ENCODE results near the gene LRP10.

DNA sequence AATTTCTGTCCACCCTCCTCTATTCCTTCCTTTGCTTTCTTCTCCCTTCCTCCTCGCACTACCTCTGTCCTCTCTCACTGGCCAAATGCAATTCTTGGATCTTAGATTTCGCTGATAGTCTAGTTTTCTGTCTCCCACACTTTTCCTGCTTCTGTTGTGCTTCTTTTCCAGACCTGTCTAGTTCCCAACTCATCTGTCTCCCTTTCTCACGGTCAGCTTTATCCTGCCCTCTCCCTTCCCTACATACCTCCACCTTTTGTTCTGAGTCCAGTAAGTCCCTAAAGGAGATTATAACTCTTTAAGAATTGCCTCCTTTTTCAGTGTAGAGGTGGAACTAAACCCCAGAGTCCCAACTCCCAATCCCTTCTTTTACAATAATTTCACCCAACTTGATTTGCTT lies 36.0 kb upstream of the LRP10 start:
- TF ChIP-seq GATA2 (IDR thresholded peaks at IDR 0.05; ENCODE audit: low read depth, low read length) (no peak), GATA3 (IDR thresholded peaks at IDR 0.05; ENCODE audit: low read depth, low read length) (no peak)

Measured in SH-SY5Y (cell line).